Hematopoietic multipotent progenitor cell treated with erythropoietin and hydrocortisone succinate and interleukin-3 and kit ligand, for 4 days (in vitro differentiated cells): ENCODE measurements around the gene DLGAP5.

Experiments used
- DNase-seq: peaks from one replicate; pipeline ENCODE4 v3.0.0-alpha.2; 2015

The DLGAP5 gene, protein sequence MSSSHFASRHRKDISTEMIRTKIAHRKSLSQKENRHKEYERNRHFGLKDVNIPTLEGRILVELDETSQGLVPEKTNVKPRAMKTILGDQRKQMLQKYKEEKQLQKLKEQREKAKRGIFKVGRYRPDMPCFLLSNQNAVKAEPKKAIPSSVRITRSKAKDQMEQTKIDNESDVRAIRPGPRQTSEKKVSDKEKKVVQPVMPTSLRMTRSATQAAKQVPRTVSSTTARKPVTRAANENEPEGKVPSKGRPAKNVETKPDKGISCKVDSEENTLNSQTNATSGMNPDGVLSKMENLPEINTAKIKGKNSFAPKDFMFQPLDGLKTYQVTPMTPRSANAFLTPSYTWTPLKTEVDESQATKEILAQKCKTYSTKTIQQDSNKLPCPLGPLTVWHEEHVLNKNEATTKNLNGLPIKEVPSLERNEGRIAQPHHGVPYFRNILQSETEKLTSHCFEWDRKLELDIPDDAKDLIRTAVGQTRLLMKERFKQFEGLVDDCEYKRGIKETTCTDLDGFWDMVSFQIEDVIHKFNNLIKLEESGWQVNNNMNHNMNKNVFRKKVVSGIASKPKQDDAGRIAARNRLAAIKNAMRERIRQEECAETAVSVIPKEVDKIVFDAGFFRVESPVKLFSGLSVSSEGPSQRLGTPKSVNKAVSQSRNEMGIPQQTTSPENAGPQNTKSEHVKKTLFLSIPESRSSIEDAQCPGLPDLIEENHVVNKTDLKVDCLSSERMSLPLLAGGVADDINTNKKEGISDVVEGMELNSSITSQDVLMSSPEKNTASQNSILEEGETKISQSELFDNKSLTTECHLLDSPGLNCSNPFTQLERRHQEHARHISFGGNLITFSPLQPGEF

DNA sequence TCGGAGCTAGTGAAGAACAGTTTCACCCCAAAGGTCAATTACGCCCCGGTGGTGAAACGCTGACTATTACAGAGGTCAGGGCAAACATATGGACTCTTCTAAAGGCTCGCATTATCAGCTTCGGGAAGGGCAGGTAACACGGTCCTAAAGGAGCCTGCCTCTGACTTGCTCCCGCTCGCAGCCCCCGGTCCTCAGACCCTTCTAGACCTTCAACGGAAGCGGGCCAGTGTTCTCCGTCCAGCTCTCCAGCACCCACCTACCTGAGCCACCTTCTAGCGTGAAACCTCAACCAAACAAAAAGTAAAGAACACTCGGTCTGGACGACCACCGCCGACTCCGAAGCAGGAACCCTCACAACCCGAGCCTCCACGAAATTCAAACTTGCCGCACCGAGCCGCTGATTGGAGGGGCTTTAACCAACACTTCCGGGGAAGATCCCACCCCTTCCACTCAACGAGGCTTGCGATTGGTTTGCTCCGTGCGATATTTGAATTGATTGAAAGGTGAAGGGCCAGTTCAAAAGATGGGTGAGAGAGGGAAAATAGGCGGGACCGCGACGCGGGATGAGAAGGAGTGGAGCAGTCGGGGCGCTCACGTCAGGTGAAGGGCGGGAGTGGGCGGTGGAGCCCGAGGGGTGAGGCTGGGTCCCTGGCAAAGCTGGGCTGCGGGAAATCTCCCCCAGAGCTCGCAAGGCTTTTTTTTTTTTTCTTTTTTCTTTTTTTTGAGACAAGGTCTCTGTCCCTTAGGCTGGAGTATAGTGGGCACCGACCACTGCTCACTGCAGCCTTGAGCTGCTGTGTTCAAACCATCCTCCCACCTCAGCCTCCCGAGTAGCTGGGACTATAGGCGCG is at the start of gene DLGAP5:
Gene DLGAP5, minus strand, starts transcription at position 383 of the 851 bp plus-strand sequence. CDS start 2,406 bp downstream, outside the sequence.
- peak; percentile 99 for DNase-seq

DNA sequence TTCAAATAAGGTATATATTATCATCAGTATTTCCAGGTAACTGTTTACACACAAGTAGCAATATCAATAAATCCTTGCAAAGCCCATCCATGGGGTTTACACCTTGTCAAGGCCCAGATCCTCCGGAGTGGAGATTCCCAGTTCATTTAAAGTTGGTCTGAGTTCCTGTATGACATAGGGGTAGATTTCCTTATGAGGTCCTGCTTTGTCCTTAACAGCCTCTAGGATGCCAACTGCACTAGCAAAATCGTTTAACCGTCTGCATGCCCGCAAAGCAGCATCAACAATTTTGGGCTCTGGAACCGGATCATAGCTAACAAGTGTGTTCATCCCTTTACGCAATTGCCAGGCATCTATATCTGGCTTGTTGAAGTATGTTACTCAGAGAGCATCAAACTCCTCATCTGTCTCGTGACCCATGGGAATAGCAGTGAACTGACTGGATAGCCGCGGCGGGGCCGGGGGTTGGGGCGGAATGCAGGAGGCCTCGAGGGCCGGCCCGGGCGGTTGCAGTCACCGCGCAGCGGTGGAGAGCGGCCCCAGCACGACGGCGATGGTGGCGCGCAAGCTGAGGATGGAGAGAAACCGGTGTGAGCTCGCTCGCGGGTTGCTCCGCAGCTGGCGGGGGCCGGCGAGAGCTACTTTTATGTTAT is 49.3 kb upstream of the DLGAP5 start:
- no peak for DNase-seq

DNA sequence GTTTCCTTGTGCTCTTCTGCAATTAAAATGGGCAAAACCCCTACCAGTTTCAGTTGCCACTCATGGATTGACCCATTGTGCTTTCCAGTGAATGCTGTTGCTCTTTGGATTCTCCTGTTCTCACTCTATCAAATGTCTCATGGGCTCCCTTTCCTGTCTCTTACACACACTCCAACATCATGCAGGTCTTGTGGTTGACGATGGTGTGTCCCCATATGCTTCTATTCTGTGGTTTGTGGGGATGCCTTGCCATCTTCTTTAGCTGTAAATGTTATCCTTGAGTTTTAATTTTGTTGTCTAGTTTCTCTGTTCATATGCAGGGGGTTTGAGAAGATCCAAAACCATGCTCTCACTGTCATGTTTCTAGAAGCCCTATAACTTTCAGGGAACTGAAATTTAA is 47.9 kb upstream of the DLGAP5 start:
- peak; percentile 35 for DNase-seq

GRCh38 chr14:55238019-55238680 is 46.8 kb upstream of the DLGAP5 start:
- DNase-seq = peak; percentile 77

- no peak for DNase-seq
Observed at GRCh38 chr14:55233591-55233990, 42.2 kb upstream of the DLGAP5 start.

DNA sequence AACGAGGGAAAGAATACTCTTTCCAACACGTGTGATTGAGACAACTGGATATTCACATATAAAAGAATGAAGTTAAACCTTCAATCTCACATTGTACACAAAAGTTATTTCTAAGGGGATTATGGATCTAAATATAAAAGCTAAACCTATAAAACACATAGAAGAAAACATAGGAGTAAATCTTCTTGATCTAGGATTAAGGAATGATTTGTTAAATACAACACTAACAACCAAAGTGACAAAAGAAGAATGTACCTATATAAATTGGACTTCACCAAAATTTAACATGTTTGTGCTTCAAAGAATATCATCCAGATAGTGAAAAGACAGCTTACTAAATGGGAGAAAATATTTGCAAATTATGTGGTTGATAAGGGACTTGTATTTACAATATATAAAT is 36.9 kb upstream of the DLGAP5 start:
- no peak for DNase-seq

GRCh38 chr14:55223364-55223763 is 32.0 kb upstream of the DLGAP5 start:
- no peak for DNase-seq

GRCh38 chr14:55221968-55222367 is 30.6 kb upstream of the DLGAP5 start:
- DNase-seq = no peak

GRCh38 chr14:55221186-55221585 is 29.8 kb upstream of the DLGAP5 start:
- no peak for DNase-seq

GRCh38 chr14:55220230-55220629 is 28.8 kb upstream of the DLGAP5 start:
- DNase-seq = no peak

GRCh38 chr14:55212634-55213033 is 21.2 kb upstream of the DLGAP5 start:
- DNase-seq = no peak

DNA sequence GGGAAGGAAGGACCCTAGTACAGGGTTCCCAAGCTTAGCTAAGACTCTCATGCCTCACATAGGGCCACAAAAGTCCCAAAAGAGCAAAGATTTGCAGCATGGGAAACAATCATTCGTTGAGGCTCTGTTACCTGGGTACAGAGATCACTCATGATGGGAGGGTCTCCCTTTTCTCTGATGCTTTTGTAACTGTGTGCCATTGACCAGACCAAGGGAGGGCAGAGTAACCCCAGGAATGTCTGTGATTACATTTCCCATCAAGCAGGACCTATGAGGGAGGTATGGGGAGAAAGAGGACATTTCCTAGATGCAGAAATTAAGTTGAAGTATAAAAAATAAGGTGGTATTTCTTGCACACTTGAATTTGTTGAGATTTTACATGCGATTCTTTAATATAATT is 16.4 kb upstream of the DLGAP5 start:
- no peak for DNase-seq

DNA sequence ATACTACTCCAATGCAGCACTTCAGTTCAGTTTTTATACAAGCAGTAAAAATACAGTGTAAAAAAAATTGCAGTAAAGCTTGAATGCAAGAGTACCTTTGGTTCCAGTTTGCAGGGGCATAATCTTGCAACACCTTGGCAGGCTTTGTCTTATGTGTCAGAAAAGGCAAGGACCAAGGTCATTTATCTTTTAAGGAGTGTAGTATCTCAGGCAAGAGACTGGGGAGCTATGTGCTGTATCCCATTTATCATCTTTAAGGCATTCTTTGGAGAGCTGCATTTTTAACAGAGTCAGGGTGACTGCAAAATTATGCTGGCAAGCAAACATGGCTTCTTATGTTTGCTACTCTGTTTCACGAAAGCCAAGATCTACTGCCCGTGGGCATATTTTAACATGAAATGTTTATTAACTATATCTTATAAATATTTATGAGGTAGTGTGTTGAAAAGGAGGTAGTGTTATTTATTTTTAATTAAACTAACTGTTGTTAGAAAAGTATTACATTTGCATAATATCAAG is 14.8 kb upstream of the DLGAP5 start:
- no peak for DNase-seq

DNA sequence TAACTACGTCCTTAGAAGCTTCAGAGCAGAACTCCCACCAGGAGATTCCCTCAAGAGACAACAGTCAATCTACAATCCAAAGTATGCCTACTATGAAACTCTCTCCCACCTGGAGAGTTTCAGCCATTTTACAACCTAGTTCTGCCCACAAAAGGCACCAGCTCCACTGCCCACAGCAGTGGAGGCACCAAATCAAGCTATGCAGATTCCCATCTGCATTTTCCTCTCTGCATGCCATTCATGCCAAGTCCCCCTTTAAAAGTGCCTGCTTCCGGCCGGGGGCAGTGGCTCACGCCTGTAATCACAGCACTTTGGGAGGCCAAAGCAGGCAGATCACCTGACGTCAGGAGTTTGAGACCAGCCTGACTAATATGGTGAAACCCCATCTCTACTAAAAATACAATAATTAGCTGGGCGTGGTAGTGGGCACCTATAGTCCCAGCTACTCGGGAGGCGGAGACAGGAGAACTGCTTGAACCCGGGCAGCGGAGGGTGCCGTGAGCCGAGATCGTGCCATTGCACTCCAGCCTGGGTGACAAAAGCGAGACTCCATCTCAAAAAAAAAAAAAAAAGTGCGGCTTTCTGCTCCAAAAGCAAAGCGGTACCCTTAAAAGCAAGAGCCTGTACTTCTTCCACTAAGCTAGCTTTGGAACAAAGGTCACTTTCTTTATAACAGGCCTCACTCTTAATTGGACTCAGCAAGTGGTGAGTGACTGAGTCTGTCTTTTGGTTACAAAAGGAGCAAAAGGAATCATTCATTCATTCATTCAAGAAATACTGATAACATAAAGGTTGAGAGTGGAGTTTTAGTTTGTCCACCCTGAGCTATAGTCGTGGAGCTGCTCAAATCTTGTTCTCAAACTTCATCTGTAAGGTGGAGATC is 10.1 kb upstream of the DLGAP5 start:
- DNase-seq = no peak

GRCh38 chr14:55200651-55201050 is 9.3 kb upstream of the DLGAP5 start:
- DNase-seq = no peak

GRCh38 chr14:55198749-55199148 is 7.4 kb upstream of the DLGAP5 start:
- DNase-seq = no peak

DNA sequence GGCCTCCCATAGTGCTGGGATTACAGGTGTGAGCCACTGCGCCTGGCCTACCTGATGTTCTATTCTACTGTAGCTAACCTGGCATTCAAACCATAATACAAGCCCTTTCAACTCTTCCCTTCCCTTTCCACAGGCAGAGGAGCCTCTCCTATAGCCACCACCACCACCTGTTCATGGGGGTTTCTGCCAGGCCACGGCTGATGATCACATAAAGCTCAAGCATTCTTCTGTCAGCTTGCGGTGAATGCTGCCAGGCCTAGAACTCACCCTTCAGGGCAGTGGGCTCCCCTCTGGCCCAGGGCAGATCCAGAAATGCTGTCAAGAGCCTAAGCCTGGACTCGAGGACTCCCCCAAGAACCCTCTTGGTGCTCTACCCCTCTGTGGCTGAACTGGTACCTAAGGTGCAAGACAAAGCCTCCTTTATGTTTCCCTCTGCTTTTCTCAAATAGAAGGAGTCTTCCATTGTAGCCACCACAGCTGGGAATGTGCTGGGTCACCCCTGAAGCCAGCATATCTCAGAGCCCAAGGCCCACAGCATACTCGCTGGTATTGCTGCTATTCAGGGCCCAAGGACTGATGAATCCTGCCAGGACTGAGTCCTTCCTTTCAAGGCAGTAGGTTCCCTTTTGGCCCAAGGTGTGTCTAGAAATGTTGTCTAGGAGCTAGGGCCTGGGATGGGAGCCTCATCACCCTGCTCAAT is 3.4 kb upstream of the DLGAP5 start:
- no peak for DNase-seq

- DNase-seq = peak; percentile 14
Observed at GRCh38 chr14:55192054-55192621, 753 bp upstream of the DLGAP5 start.

DNA sequence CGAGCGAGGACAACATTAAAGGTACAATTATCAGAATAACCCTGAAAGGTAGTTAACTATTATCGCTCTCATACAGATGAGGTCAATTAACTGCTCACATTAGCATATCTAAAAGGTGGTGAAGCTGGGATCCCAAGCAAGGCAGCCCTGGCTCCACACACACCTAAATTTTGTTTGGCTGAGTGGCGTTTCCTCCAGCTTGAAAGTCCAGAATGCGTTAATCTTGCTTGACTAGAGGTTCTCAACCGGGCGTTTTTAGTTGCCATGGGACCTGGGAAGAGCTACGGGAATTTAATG is 531 bp downstream of the DLGAP5 start:
- no peak for DNase-seq
